ENCODE measurements around the gene ZNF516. TPM values are rescaled to one million over a fixed set of nuclear protein-coding genes. Genes with fewer than 3 reads are reported as not detected.

ZNF516 gene
- total and polyA plus RNA-seq, 2 of the 13 experiments (the other 11 are each of a cell fraction or from before 2014, with no cell fraction given): 16.6 to 18.7 TPM

GRCh38 chr18:76530391-76530790 is 35.3 kb upstream of the ZNF516 start:
- Histone ChIP-seq H3K9ac (ENCODE audit: insufficient read depth, low read depth, low read length) (no peak overlapping the region), H3K9me3 (ENCODE audit: low read length) (no peaks in the 10 kb centered on the region), H3K27me3 (ENCODE audit: control insufficient read depth in 1 of 2, insufficient read depth in 2 of 2, low read length in 2 of 2) (peaks cover 0 to 27% of the 10 kb centered on the region in 2 experiments; a peak in 2 of 5 replicates), H3K4me2 (ENCODE audit: low read depth, low read length) (no peak overlapping the region), H4K20me1 (ENCODE audit: insufficient read depth, low read length) (no peaks in the 10 kb centered on the region), H3K27ac (ENCODE audit: extremely low read length, insufficient read depth, low read length) (no peak overlapping the region), H2AFZ (ENCODE audit: low read length) (no peak overlapping the region), H3K4me3 (replicated peaks in 1 of 3; ENCODE audit: insufficient read depth in 1 of 3, low read depth in 2 of 3, low read length in 3 of 3) (no peak overlapping the region), H3K4me1 (ENCODE audit: insufficient read depth, low read length) (peaks cover 17% of the 10 kb centered on the region), H3K79me2 (ENCODE audit: insufficient read depth, low read length) (no peaks in the 10 kb centered on the region), H3K36me3 (replicated peaks in 1 of 2; ENCODE audit: control insufficient read depth in 1 of 2, insufficient read depth in 2 of 2, low read length in 2 of 2) (no peaks in the 10 kb centered on the region)
- in situ Hi-C loops (cut with HindIII; ENCODE audit: extremely low pct_ligation_motif_present, low pct_unique_long_range_greater_than_20kb): no loop called here
- ChIA-PET CTCF (ENCODE audit: low intra/inter-chr PET ratio, low total read pairs) (no interaction called here), POLR2A (no interaction called here)
- no peak for DNase-seq (ENCODE audit: low spot score)
- no TSS peak for BruUV-seq (replicated peaks)
- intact Hi-C loops (cut with micrococcal nuclease; ENCODE audit: unreplicated experiment): no loop called here
- FAIRE-seq: no peak
- no peak for ATAC-seq
- 89% methylated on average over 5 of the region's 11 CpGs for WGBS (ENCODE audit: low lambda C conversion rate)
- TF ChIP-seq ZSCAN25 (CRISPR knock-in tag; IDR thresholded peaks at IDR 0.05): no peak
- TF ChIP-seq ZNF766 (CRISPR knock-in tag; IDR thresholded peaks at IDR 0.05; ENCODE audit: borderline replicate concordance): no peak
- no peak for TF ChIP-seq ZNF850 (CRISPR knock-in tag; conservative IDR thresholded peaks at IDR 0.05)
- no peak for TF ChIP-seq ZSCAN30 (CRISPR knock-in tag; IDR thresholded peaks at IDR 0.05)

GRCh38 chr18:76529433-76529811 is 34.4 kb upstream of the ZNF516 start:
- FAIRE-seq (no peak), DNase-seq (ENCODE audit: low spot score) (no peak), ATAC-seq (peak; percentile 53)
- Histone ChIP-seq H2AFZ (ENCODE audit: low read length) (peak overlapping the region; percentile 67), H3K27me3 (ENCODE audit: control insufficient read depth in 1 of 2, insufficient read depth in 2 of 2, low read length in 2 of 2) (peaks cover 0 to 31% of the 10 kb centered on the region in 2 experiments; a peak in 3 of 5 replicates), H3K9me3 (ENCODE audit: low read length) (no peaks in the 10 kb centered on the region), H3K4me3 (replicated peaks in 1 of 3; ENCODE audit: insufficient read depth in 1 of 3, low read depth in 2 of 3, low read length in 3 of 3) (peak overlapping the region; percentile 47 to 68 (median 49)), H3K9ac (ENCODE audit: insufficient read depth, low read depth, low read length) (no peak overlapping the region), H4K20me1 (ENCODE audit: insufficient read depth, low read length) (no peaks in the 10 kb centered on the region), H3K27ac (ENCODE audit: extremely low read length, insufficient read depth, low read length) (no peak overlapping the region), H3K4me2 (ENCODE audit: low read depth, low read length) (peak overlapping the region; percentile 87), H3K36me3 (replicated peaks in 1 of 2; ENCODE audit: control insufficient read depth in 1 of 2, insufficient read depth in 2 of 2, low read length in 2 of 2) (no peaks in the 10 kb centered on the region), H3K4me1 (ENCODE audit: insufficient read depth, low read length) (peaks cover 25% of the 10 kb centered on the region), H3K79me2 (ENCODE audit: insufficient read depth, low read length) (no peaks in the 10 kb centered on the region)
- POLR2A ChIA-PET: interaction anchor here (1.0 to 1.2 kb wide), 2 partner anchors 33 to 36 kb away, joined by 4 to 7 read pairs; no protein-coding TSS in a partner anchor
- CTCF ChIA-PET (ENCODE audit: low intra/inter-chr PET ratio, low total read pairs): no interaction called here
- no TSS peak for BruUV-seq (replicated peaks)
- intact Hi-C loops (cut with micrococcal nuclease; ENCODE audit: unreplicated experiment): loop anchor here (1.0 kb wide), 1 partner anchor 33 kb away; no protein-coding TSS in a partner anchor
- WGBS (ENCODE audit: low lambda C conversion rate): 58% methylated on average over 23 of the region's 23 CpGs
- in situ Hi-C loops (cut with HindIII; ENCODE audit: extremely low pct_ligation_motif_present, low pct_unique_long_range_greater_than_20kb): no loop called here
- TF ChIP-seq HDAC1 (CRISPR knock-in tag; IDR thresholded peaks at IDR 0.05): 0 out of 2 replicates have a peak, but pooled peaks have one; percentile 16
- TF ChIP-seq ZNF138 (CRISPR knock-in tag; IDR thresholded peaks at IDR 0.05; ENCODE audit: low read depth): no peak
- TF ChIP-seq FOXK1 (CRISPR knock-in tag; IDR thresholded peaks at IDR 0.05; ENCODE audit: borderline replicate concordance, low read depth): no peak
- 0 out of 2 replicates have a peak, but pooled peaks have one; percentile 32 for TF ChIP-seq FOXJ3 (CRISPR knock-in tag; IDR thresholded peaks at IDR 0.05; ENCODE audit: borderline replicate concordance)
- no peak for TF ChIP-seq ELF1 (CRISPR knock-in tag; IDR thresholded peaks at IDR 0.05)
- peak; percentile 37; the same call in 1 of the 2 replicates for TF ChIP-seq AHDC1 (CRISPR knock-in tag; IDR thresholded peaks at IDR 0.05; ENCODE audit: borderline replicate concordance)
- TF ChIP-seq SOX13 (IDR thresholded peaks at IDR 0.05): no peak
- TF ChIP-seq SOX13 (CRISPR knock-in tag; conservative IDR thresholded peaks at IDR 0.05 in 1 of 2, IDR thresholded peaks at IDR 0.05 in 1 of 2): no peak
- TF ChIP-seq ZNF775 (CRISPR knock-in tag; IDR thresholded peaks at IDR 0.05; ENCODE audit: borderline replicate concordance): 0 out of 2 replicates have a peak, but pooled peaks have one; percentile 12
